ENCODE data around the gene SHISA7. TPM values are rescaled to one million over a fixed set of nuclear protein-coding genes. Genes with fewer than 3 reads are reported as not detected.
A peak's percentile ranks its signal among the peaks of the same experiment; 100 is the strongest.

The SHISA7 gene
- total and polyA plus RNA-seq, 8 donors = not detected

GRCh38 chr19:55439052-55439451 is 4.0 kb downstream of the SHISA7 start:
- no peak overlapping the region for H3K4me3 ChIP-seq
- no peak for TF ChIP-seq EP300 (IDR thresholded peaks at IDR 0.05)
- TF ChIP-seq POLR2A (IDR thresholded peaks at IDR 0.05) = no peak
- no peak for TF ChIP-seq POLR2AphosphoS5 (IDR thresholded peaks at IDR 0.05)
- no peak for TF ChIP-seq CTCF (IDR thresholded peaks at IDR 0.05)
- peaks cover 4 to 31% (median 23%) of the 10 kb centered on the region in 4 donors for H3K4me1 ChIP-seq
- 69 to 76% (median 72%) methylated on average over 5 of the region's 5 CpGs for WGBS, 5 donors
- intact Hi-C loops (cut with DNase I; ENCODE audit: low total_unique reads) = no loop called here
- peaks cover 16 to 87% (median 67%) of the 10 kb centered on the region in 3 donors for H3K27me3 ChIP-seq
- H3K36me3 ChIP-seq = no peaks in the 10 kb centered on the region
- DNase-seq = no peak
- no peak overlapping the region for H3K27ac ChIP-seq
- no peaks in the 10 kb centered on the region for H3K9me3 ChIP-seq

- Histone ChIP-seq H3K36me3 (no peaks in the 10 kb centered on the region), H3K9me3 (no peaks in the 10 kb centered on the region), H3K27me3 (peaks cover 19 to 87% (median 66%) of the 10 kb centered on the region in 3 donors), H3K4me1 (peaks cover 4 to 28% (median 17%) of the 10 kb centered on the region in 4 donors), H3K27ac (no peak overlapping the region), H3K4me3 (no peak overlapping the region)
- peak; percentile 55 to 89 for DNase-seq
- intact Hi-C loops (cut with DNase I; ENCODE audit: low total_unique reads) = no loop called here
- WGBS, 5 donors = 2 to 7% (median 4%) methylated on average over 16 to 17 of the region's 17 CpGs
- TF ChIP-seq CTCF (IDR thresholded peaks at IDR 0.05) = no peak
- no peak for TF ChIP-seq POLR2A (IDR thresholded peaks at IDR 0.05)
- TF ChIP-seq EP300 (IDR thresholded peaks at IDR 0.05) = no peak
- no peak for TF ChIP-seq POLR2AphosphoS5 (IDR thresholded peaks at IDR 0.05)
Measured at GRCh38 chr19:55437410-55437809, 5.7 kb downstream of the SHISA7 start.

GRCh38 chr19:55436847-55437246 is 6.3 kb downstream of the SHISA7 start:
- TF ChIP-seq CTCF (IDR thresholded peaks at IDR 0.05) = no peak
- TF ChIP-seq POLR2A (IDR thresholded peaks at IDR 0.05) = no peak
- TF ChIP-seq EP300 (IDR thresholded peaks at IDR 0.05) = no peak
- TF ChIP-seq POLR2AphosphoS5 (IDR thresholded peaks at IDR 0.05) = no peak
- no peak for DNase-seq
- Histone ChIP-seq H3K4me3 (no peak overlapping the region), H3K27me3 (peaks cover 23 to 87% (median 66%) of the 10 kb centered on the region in 3 donors), H3K4me1 (peaks cover 4 to 22% (median 11%) of the 10 kb centered on the region in 4 donors), H3K9me3 (no peaks in the 10 kb centered on the region), H3K36me3 (no peaks in the 10 kb centered on the region), H3K27ac (no peak overlapping the region)
- 40 to 46% (median 45%) methylated on average over 8 of the region's 8 CpGs for WGBS, 5 donors
- intact Hi-C loops (cut with DNase I; ENCODE audit: low total_unique reads) = no loop called here

- intact Hi-C loops (cut with DNase I; ENCODE audit: low total_unique reads) = no loop called here
- TF ChIP-seq CTCF (IDR thresholded peaks at IDR 0.05) (no peak), POLR2AphosphoS5 (IDR thresholded peaks at IDR 0.05) (no peak), EP300 (IDR thresholded peaks at IDR 0.05) (no peak), POLR2A (IDR thresholded peaks at IDR 0.05) (no peak)
- Histone ChIP-seq H3K9me3 (no peaks in the 10 kb centered on the region), H3K36me3 (no peaks in the 10 kb centered on the region), H3K4me1 (peaks cover 0 to 6% (median 0%) of the 10 kb centered on the region in 4 donors), H3K4me3 (no peak overlapping the region), H3K27ac (no peak overlapping the region), H3K27me3 (peaks cover 15 to 87% (median 52%) of the 10 kb centered on the region in 3 donors)
- WGBS, 5 donors = 89 to 99% (median 91%) methylated on average over 4 of the region's 4 CpGs
- no peak for DNase-seq
Measured at GRCh38 chr19:55435020-55435419, 8.1 kb downstream of the SHISA7 start.
